ENCODE data around the gene FATE1.

- TF ChIP-seq CTCF (conservative IDR thresholded peaks at IDR 0.05 in 1 of 2, IDR thresholded peaks at IDR 0.05 in 1 of 2; ENCODE audit: low read depth in 1 of 2, low read length in 2 of 2) (no peak), EZH2 (IDR thresholded peaks at IDR 0.05; ENCODE audit: low read length, missing control alignments) (no peak)
Observed at GRCh38 chrX:151701531-151701930, 14.3 kb upstream of the FATE1 start.

All from fibroblast of lung (primary cell).